HepG2 (cell line): Measurements from ENCODE around the gene SORBS2. TPM values are rescaled to one million over a fixed set of nuclear protein-coding genes. Genes with fewer than 3 reads are reported as not detected.

Source experiments
- EEA1 ChIP-seq: sonication (generic); formaldehyde crosslinking; IDR thresholded peaks from 2 replicates; pipeline ENCODE4 v1.5.1; 2020; ENCODE audit warnings: mild to moderate bottlenecking, missing genetic modification reagents, borderline replicate concordance
- ETV6 ChIP-seq: sonication (generic); formaldehyde crosslinking; conservative IDR thresholded peaks from 2 replicates; pipeline ENCODE4 v1.4.0; 2020; ENCODE audit warnings: missing genetic modification reagents
- HNRNPLL ChIP-seq: fragments of 200-400 bp; formaldehyde crosslinking; IDR thresholded peaks from 2 replicates; pipeline ENCODE4 v1.6.1; 2017; ENCODE audit warnings: mild to moderate bottlenecking, low read depth, low read length; ENCODE audit not compliant: poor library complexity, severe bottlenecking
- KAT8 ChIP-seq: IDR thresholded peaks from 2 replicates; pipeline ENCODE4 v1.6.1; 2016; ENCODE audit warnings: missing genetic modification reagents, missing compliant biosample characterization
- MYC ChIP-seq: sonication (generic); formaldehyde crosslinking; IDR thresholded peaks from 2 replicates; pipeline ENCODE4 v1.9.0; 2021; ENCODE audit warnings: missing genetic modification reagents, borderline replicate concordance
- RARA ChIP-seq: IDR thresholded peaks from 2 replicates; pipeline ENCODE4 v1.6.1; 2016; ENCODE audit warnings: missing genetic modification reagents, missing compliant biosample characterization
- SIX4 ChIP-seq: sonication (generic); formaldehyde crosslinking; IDR thresholded peaks from 2 replicates; pipeline ENCODE4 v1.4.0; 2020; ENCODE audit warnings: missing genetic modification reagents
- ZBTB34 ChIP-seq: sonication (generic); formaldehyde crosslinking; IDR thresholded peaks from 2 replicates; pipeline ENCODE4 v1.8.0; 2022; ENCODE audit warnings: mild to moderate bottlenecking, missing genetic modification reagents
- ZBTB8A ChIP-seq: sonication (generic); formaldehyde crosslinking; IDR thresholded peaks from 2 replicates; pipeline ENCODE4 v1.4.0; 2020; ENCODE audit warnings: mild to moderate bottlenecking, low read depth, missing genetic modification reagents, borderline replicate concordance
- ZFP36L2 ChIP-seq: sonication (generic); formaldehyde crosslinking; IDR thresholded peaks from 2 replicates; pipeline ENCODE4 v1.4.0; 2020; ENCODE audit warnings: missing genetic modification reagents
- ZNF142 ChIP-seq: sonication (generic); formaldehyde crosslinking; IDR thresholded peaks from 2 replicates; pipeline ENCODE4 v1.4.0; 2020; ENCODE audit warnings: missing genetic modification reagents
- ZNF17 ChIP-seq: sonication (generic); formaldehyde crosslinking; IDR thresholded peaks from 2 replicates; pipeline ENCODE4 v1.5.0; 2020; ENCODE audit warnings: mild to moderate bottlenecking, missing genetic modification reagents
- ZNF205 ChIP-seq: IDR thresholded peaks from 2 replicates; pipeline ENCODE4 v1.6.1; 2018; ENCODE audit warnings: missing biosample characterization, missing genetic modification reagents
- ZNF34 ChIP-seq: sonication (generic); formaldehyde crosslinking; IDR thresholded peaks from 2 replicates; pipeline ENCODE4 v1.4.0; 2020; ENCODE audit warnings: mild to moderate bottlenecking, missing genetic modification reagents, borderline replicate concordance
- ZNF7 ChIP-seq: IDR thresholded peaks from 2 replicates; pipeline ENCODE4 v1.6.1; 2016; ENCODE audit warnings: missing biosample characterization, missing genetic modification reagents
- ZNF781 ChIP-seq: sonication (generic); formaldehyde crosslinking; IDR thresholded peaks from 2 replicates; pipeline ENCODE4 v1.5.1; 2020; ENCODE audit warnings: borderline replicate concordance, mild to moderate bottlenecking, missing genetic modification reagents; ENCODE audit errors: not compliant biosample characterization
- polyA plus RNA-seq, 8 experiments: library from polyadenylated mRNA; depleted of rRNA in 3 of 8; stranded (reverse) in 7 of 8; unstranded in 1 of 8; fragments of >200 nt; fragmentation: Illumina TruSeq in 4 of 8; extraction: Trizol in 4 of 8; gene quantifications; 2 replicates each; pipeline versions ENCODE4 v1.2.1 to v1.2.3, GENCODE V29; 2011 to 2016; ENCODE audit warnings: low read depth in 4 of 8, missing spikeins in 1 of 8, mixed read lengths in 1 of 8; ENCODE audit not compliant: insufficient read depth in 1 of 8
- total RNA-seq, 5 experiments: library from RNA; depleted of rRNA; stranded (reverse); fragments of >200 nt; fragmentation: Illumina TruSeq; extraction: Trizol; gene quantifications; 2 replicates each; pipeline ENCODE4 v1.2.3, GENCODE V29; 2016; ENCODE audit warnings: low read depth in 1 of 5
- TF ChIP-seq, protein P1 (sequence below): sonication (generic); formaldehyde crosslinking; IDR thresholded peaks from 2 replicates; pipeline ENCODE4 v1.5.1; 2020; ENCODE audit warnings: mild to moderate bottlenecking, missing genetic modification reagents, moderate library complexity
- TF ChIP-seq, protein P2 (sequence below): fragments of 450-650 bp; IDR thresholded peaks from 2 replicates; pipeline ENCODE4 v1.6.1; 2017

The SORBS2 gene
- total and polyA plus RNA-seq, 2 of the 13 experiments (the other 11 are each of a cell fraction or from before 2014, with no cell fraction given), result 25.0 to 80.5 TPM

DNA sequence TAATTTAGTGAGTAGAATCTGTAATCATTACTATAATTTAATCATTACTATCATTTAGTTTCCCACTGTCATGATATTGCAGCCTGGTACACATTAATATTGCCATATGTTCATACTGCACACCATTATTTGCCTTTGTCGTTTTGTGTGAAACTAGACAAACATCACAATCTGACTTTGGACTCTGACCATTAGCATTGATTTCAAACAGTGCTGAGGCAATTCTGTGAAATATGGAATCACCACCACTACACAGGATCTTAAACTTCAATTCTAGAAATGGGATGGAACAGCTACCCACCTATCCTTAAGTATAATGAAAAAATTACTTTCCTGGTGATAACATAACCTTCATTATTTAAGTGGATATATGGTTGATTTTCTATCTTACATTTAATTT lies 98.3 kb downstream of the SORBS2 start (continued):
- no peak for TF ChIP-seq ZNF142 (CRISPR knock-in tag)
- no peak for TF ChIP-seq ZNF34 (CRISPR knock-in tag)
- TF ChIP-seq MYC (CRISPR knock-in tag), result no peak
- TF ChIP-seq ZBTB8A, result no peak
- peak; percentile 65; the same call in 1 of the 2 replicates for TF ChIP-seq ZNF205 (CRISPR knock-in tag)
- no peak for TF ChIP-seq SIX4 (CRISPR knock-in tag)
- TF ChIP-seq EEA1 (CRISPR knock-in tag), result no peak
- no peak for TF ChIP-seq ZNF7
- TF ChIP-seq ZBTB34, result no peak
- TF ChIP-seq, protein P1, sequence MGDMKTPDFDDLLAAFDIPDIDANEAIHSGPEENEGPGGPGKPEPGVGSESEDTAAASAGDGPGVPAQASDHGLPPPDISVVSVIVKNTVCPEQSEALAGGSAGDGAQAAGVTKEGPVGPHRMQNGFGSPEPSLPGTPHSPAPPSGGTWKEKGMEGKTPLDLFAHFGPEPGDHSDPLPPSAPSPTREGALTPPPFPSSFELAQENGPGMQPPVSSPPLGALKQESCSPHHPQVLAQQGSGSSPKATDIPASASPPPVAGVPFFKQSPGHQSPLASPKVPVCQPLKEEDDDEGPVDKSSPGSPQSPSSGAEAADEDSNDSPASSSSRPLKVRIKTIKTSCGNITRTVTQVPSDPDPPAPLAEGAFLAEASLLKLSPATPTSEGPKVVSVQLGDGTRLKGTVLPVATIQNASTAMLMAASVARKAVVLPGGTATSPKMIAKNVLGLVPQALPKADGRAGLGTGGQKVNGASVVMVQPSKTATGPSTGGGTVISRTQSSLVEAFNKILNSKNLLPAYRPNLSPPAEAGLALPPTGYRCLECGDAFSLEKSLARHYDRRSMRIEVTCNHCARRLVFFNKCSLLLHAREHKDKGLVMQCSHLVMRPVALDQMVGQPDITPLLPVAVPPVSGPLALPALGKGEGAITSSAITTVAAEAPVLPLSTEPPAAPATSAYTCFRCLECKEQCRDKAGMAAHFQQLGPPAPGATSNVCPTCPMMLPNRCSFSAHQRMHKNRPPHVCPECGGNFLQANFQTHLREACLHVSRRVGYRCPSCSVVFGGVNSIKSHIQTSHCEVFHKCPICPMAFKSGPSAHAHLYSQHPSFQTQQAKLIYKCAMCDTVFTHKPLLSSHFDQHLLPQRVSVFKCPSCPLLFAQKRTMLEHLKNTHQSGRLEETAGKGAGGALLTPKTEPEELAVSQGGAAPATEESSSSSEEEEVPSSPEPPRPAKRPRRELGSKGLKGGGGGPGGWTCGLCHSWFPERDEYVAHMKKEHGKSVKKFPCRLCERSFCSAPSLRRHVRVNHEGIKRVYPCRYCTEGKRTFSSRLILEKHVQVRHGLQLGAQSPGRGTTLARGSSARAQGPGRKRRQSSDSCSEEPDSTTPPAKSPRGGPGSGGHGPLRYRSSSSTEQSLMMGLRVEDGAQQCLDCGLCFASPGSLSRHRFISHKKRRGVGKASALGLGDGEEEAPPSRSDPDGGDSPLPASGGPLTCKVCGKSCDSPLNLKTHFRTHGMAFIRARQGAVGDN, result no peak
- TF ChIP-seq ZFP36L2 (CRISPR knock-in tag), result no peak
- TF ChIP-seq ETV6 (CRISPR knock-in tag), result no peak
- TF ChIP-seq RARA (CRISPR knock-in tag), result peak; percentile 74
- TF ChIP-seq, protein P2, sequence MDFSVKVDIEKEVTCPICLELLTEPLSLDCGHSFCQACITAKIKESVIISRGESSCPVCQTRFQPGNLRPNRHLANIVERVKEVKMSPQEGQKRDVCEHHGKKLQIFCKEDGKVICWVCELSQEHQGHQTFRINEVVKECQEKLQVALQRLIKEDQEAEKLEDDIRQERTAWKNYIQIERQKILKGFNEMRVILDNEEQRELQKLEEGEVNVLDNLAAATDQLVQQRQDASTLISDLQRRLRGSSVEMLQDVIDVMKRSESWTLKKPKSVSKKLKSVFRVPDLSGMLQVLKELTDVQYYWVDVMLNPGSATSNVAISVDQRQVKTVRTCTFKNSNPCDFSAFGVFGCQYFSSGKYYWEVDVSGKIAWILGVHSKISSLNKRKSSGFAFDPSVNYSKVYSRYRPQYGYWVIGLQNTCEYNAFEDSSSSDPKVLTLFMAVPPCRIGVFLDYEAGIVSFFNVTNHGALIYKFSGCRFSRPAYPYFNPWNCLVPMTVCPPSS, result no peak
- TF ChIP-seq KAT8 (CRISPR knock-in tag), result peak; percentile 55; the same call in 1 of the 2 replicates
- TF ChIP-seq ZNF781 (CRISPR knock-in tag), result no peak
- TF ChIP-seq ZNF17 (CRISPR knock-in tag), result no peak
- no peak for TF ChIP-seq HNRNPLL
